OCI-LY7 (cell line): ENCODE data around the gene AGPAT2. TPM values are rescaled to one million over a fixed set of nuclear protein-coding genes. Genes with fewer than 3 reads are reported as not detected.

Experiments
- BruUV-seq: library from RNA; stranded (reverse); fragments of 400-500 nt; replicated peaks from 2 replicates; lab custom pipeline; 2021; lab: Mats Ljungman, UMichigan
- CTCF ChIA-PET: fragments of 300-600 bp; sonication (Branson Sonifier 250); formaldehyde crosslinking; loops from one replicate; lab custom pipeline; 2022; ENCODE audit warnings: antibody characterized with exemption; ENCODE audit not compliant: unreplicated experiment; lab: Charles Lee
- POLR2A ChIA-PET: fragments of 300-600 bp; sonication (Branson Sonifier 250); formaldehyde crosslinking; loops from one replicate; lab custom pipeline; 2022; ENCODE audit warnings: antibody characterized with exemption; lab: Charles Lee
- DNase-seq: peaks from one replicate; pipeline ENCODE4 v3.0.0-alpha.2; 2015; ENCODE audit warnings: low spot score
- H2AFZ ChIP-seq: fragments of 200-600 bp; sonication (generic), shearing (Covaris generic); 2 replicates; pipeline ENCODE4 v1.6.1; 2014; ENCODE audit warnings: mild to moderate bottlenecking, antibody characterized with exemption, low read length, moderate library complexity
- H3K27ac ChIP-seq: fragments of 200-600 bp; sonication (generic); 2 replicates; pipeline ENCODE4 v1.5.1; 2014; ENCODE audit warnings: mixed run types, low read depth, mild to moderate bottlenecking, moderate library complexity, low read length, inconsistent platforms; ENCODE audit not compliant: poor library complexity, severe bottlenecking
- H3K36me3 ChIP-seq: fragments of 200-600 bp; sonication (generic); 2 replicates; pipeline ENCODE4 v1.6.1; 2014; ENCODE audit warnings: mild to moderate bottlenecking, antibody characterized with exemption, low read length, moderate library complexity, mixed read lengths; ENCODE audit not compliant: insufficient read depth
- H3K4me1 ChIP-seq: fragments of 200-600 bp; sonication (generic); 2 replicates; pipeline ENCODE4 v1.5.1; 2014; ENCODE audit warnings: mild to moderate bottlenecking, low read length; ENCODE audit not compliant: insufficient read depth, poor library complexity, severe bottlenecking
- H3K4me2 ChIP-seq: fragments of 200-600 bp; sonication (generic); 2 replicates; pipeline ENCODE4 v1.6.1; 2014; ENCODE audit warnings: mild to moderate bottlenecking, low read length
- H3K4me3 ChIP-seq: fragments of 200-600 bp; sonication (generic); 2 replicates; pipeline ENCODE4 v1.5.1; 2014; ENCODE audit warnings: mild to moderate bottlenecking, low read depth, low read length; ENCODE audit not compliant: poor library complexity, severe bottlenecking
- H3K79me2 ChIP-seq: fragments of 200-600 bp; sonication (generic); 2 replicates; pipeline ENCODE4 v1.6.1; 2016; ENCODE audit warnings: low read depth, mild to moderate bottlenecking, low read length, moderate library complexity, mixed read lengths; ENCODE audit not compliant: insufficient read depth
- H3K9me2 ChIP-seq: fragments of 200-600 bp; sonication (generic); 2 replicates; pipeline ENCODE4 v1.6.1; 2016; ENCODE audit warnings: mild to moderate bottlenecking, low read length, mixed read lengths; ENCODE audit not compliant: insufficient read depth
- H3K9me3 ChIP-seq: fragments of 200-600 bp; sonication (generic); 2 replicates; pipeline ENCODE4 v1.6.1; 2014; ENCODE audit warnings: mild to moderate bottlenecking, mixed run types, low read length, mixed read lengths
- H4K20me1 ChIP-seq: fragments of 200-600 bp; sonication (generic); 2 replicates; pipeline ENCODE4 v1.6.1; 2014; ENCODE audit warnings: mild to moderate bottlenecking, antibody characterized with exemption, low read length, moderate library complexity, mixed read lengths; ENCODE audit not compliant: insufficient read depth
- EZH2phosphoT487 ChIP-seq: fragments of 200-600 bp; sonication (generic); IDR thresholded peaks from 2 replicates; pipeline ENCODE4 v1.6.1; 2018; ENCODE audit warnings: low read depth, borderline replicate concordance, mild to moderate bottlenecking, mixed run types, antibody characterized with exemption, low read length, moderate library complexity, mixed read lengths
- intact Hi-C: fragments of 100-400 bp; cut with micrococcal nuclease; formaldehyde crosslinking; loops from one replicate; pipeline ENCODE4 v1.10.0; 2022; ENCODE audit not compliant: unreplicated experiment
- total RNA-seq, 2 experiments: library from RNA; depleted of rRNA in 1 of 2; stranded (reverse); fragments of >200 nt in 1 of 2; shearing (Covaris generic) in 1 of 2; gene quantifications; 2 replicates each; pipeline ENCODE4 v1.2.3, GENCODE V29; 2014 to 2022
- TF ChIP-seq, protein P1 (sequence below): fragments of 200-600 bp; sonication (generic); conservative IDR thresholded peaks from 2 replicates; pipeline ENCODE4 v1.5.1; 2014; ENCODE audit warnings: mild to moderate bottlenecking, antibody characterized with exemption, low read length, moderate library complexity, mixed read lengths

The AGPAT2 gene
- total RNA-seq, 2 experiments from 2014 or later = 18.3 to 20.8 TPM

DNA sequence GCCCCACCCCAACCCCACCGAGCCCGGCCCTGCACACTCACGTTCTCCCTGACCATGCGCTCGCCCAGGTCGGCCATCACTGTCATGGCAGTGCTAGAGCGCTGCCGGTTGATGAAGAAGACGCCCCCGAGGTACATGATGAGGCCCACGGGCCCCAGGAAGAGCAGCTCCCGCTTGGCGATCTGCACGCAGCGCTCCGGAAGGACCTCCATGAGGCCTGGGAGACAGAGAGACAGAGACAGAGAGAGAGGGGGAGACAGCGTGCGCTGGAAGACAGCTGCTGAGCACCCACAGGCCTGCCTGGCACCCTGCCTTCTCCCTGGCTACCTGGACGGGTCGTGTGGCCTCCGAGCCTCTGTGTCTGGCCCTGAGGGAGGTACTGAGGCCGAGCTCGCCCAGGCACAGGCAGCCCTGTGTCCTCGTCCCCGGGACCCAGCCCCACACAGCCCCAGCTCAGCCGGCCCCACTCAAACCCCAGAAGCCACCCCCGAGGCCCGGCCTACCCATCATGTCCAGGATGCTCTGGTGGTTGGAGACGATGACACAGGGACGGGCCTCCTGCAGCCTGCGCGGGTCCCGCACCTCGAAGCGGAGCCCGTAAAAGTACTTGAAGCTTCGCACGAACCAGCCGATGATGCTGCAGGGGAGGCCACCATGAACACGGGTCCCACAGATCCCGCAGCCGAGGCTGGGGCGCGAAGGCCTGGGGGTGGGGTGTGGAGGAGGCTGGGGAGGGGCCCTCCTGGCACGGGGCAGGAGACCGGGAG is 10.2 kb downstream of the AGPAT2 start:
- no peak for DNase-seq
- Histone ChIP-seq H3K9me3 (no peaks in the 10 kb centered on the region), H3K4me3 (no peak overlapping the region), H3K4me1 (no peaks in the 10 kb centered on the region), H3K36me3 (no peaks in the 10 kb centered on the region), H4K20me1 (no peaks in the 10 kb centered on the region; the same call in 1 of the 2 replicates), H3K9me2 (no peaks in the 10 kb centered on the region), H3K4me2 (no peak overlapping the region), H3K27ac (no peak overlapping the region), H2AFZ (no peak overlapping the region), H3K79me2 (no peaks in the 10 kb centered on the region)
- BruUV-seq = no TSS peak
- POLR2A ChIA-PET = interaction anchor here (0.5 to 0.7 kb wide), 2 partner anchors 21 to 49 kb away, joined by 3 read pairs; no protein-coding TSS in a partner anchor
- CTCF ChIA-PET = interaction anchor here (0.6 kb wide), 1 partner anchor 59 kb away, joined by 3 read pairs; no protein-coding TSS in a partner anchor
- no peak for TF ChIP-seq EZH2phosphoT487
- TF ChIP-seq, protein P1, sequence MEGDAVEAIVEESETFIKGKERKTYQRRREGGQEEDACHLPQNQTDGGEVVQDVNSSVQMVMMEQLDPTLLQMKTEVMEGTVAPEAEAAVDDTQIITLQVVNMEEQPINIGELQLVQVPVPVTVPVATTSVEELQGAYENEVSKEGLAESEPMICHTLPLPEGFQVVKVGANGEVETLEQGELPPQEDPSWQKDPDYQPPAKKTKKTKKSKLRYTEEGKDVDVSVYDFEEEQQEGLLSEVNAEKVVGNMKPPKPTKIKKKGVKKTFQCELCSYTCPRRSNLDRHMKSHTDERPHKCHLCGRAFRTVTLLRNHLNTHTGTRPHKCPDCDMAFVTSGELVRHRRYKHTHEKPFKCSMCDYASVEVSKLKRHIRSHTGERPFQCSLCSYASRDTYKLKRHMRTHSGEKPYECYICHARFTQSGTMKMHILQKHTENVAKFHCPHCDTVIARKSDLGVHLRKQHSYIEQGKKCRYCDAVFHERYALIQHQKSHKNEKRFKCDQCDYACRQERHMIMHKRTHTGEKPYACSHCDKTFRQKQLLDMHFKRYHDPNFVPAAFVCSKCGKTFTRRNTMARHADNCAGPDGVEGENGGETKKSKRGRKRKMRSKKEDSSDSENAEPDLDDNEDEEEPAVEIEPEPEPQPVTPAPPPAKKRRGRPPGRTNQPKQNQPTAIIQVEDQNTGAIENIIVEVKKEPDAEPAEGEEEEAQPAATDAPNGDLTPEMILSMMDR = no peak
- intact Hi-C loops = no loop called here

DNA sequence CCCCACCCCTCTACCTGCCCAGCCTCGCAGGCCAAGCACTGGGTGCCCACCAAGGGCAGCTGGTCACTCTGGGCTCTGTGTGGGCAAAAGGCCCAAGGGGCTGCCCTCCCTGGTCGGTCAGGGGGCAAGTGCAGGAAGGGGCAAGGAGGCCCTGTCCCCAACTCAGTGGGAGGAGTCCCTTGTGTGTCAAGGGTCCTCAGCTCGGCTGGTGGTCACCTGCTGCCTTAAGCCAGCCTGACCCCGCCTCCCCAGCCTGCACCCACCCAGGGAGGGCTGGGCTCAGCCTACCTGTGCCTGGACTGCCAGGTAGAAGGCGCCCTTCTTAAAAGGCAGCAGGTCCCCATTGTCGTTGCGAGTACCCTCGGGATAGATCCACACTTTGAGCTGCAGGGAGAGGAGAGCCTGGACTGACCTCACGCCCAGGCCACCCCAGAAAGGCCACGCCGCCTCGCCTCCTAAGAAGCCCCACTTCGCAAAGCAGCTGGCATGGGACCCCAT is 10.9 kb downstream of the AGPAT2 start:
- no peaks in the 10 kb centered on the region for H3K79me2 ChIP-seq
- ChIA-PET CTCF (interaction anchor here (0.6 kb wide), 2 partner anchors 58 to 629 kb away, joined by 3 read pairs; no protein-coding TSS in a partner anchor), POLR2A (interaction anchor here (0.5 to 0.6 kb wide), 2 partner anchors 22 to 40 kb away, joined by 3 to 9 read pairs; no protein-coding TSS in a partner anchor)
- H3K9me3 ChIP-seq = no peaks in the 10 kb centered on the region
- H3K9me2 ChIP-seq = no peaks in the 10 kb centered on the region
- no TSS peak for BruUV-seq
- H3K4me3 ChIP-seq = no peak overlapping the region
- no peaks in the 10 kb centered on the region; the same call in 1 of the 2 replicates for H4K20me1 ChIP-seq
- intact Hi-C loops = no loop called here
- no peak for DNase-seq
- H2AFZ ChIP-seq = no peak overlapping the region
- no peak overlapping the region for H3K27ac ChIP-seq
- no peaks in the 10 kb centered on the region for H3K36me3 ChIP-seq
- H3K4me2 ChIP-seq = no peak overlapping the region
- no peaks in the 10 kb centered on the region for H3K4me1 ChIP-seq
- TF ChIP-seq, protein P1 = no peak
- TF ChIP-seq EZH2phosphoT487 = no peak
